GM21390 (cell line): Measurements from ENCODE around the gene RBM7.

ENCODE experiments used
- ATAC-seq: cut with Tn5 transposase; IDR thresholded peaks from one replicate; pipeline ENCODE4 v1.9.1; 2021; ENCODE audit not compliant: unreplicated experiment

Gene RBM7

DNA sequence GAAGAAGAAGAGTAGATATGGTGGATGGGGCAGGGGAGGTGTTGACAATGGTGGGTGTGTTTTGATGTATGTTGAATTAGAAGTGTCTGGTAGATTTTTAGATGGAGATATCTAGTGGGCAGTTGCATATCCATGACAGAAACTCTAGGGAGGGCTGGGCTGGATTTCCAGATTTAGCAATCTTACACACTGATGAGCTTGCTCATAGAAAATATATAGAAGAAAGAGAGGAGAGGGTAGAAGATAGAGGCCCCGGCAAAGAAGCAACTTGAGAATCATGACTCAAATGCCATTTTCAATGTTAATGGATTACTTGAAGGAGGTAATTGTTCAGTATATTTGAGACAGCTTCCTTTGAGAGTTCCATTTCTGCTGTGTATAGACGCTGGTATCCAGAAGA lies 47.0 kb downstream of the RBM7 start:
- no peak for ATAC-seq

- ATAC-seq = no peak
Measured at GRCh38 chr11:114447892-114448291, 47.4 kb downstream of the RBM7 start.

GRCh38 chr11:114448749-114449482 lies 48.5 kb downstream of the RBM7 start:
- ATAC-seq = no peak

GRCh38 chr11:114449845-114450244 lies 49.4 kb downstream of the RBM7 start:
- no peak for ATAC-seq

DNA sequence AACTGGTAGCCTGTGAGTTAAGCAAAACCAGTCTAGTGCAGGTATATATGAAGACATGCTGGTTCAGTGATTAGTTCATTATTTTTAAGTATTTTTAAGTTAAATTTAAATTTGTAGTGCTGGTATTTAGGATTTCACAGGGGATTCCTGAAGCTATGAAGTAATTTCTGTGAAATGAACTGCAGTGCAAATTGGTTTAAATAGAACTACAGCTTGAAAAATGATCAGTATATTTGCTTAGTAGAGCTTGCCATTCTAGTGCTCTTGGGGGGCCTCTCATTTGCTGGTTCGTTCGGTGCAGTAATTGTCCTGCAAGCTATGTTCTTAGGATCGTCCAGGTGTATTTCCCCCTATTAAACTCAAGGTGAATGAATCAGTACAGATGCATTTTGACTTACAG lies 51.9 kb downstream of the RBM7 start:
- no peak for ATAC-seq
